ENCODE data around the gene GIMAP2. TPM values are rescaled to one million over a fixed set of nuclear protein-coding genes. Genes with fewer than 3 reads are reported as not detected.

Gene GIMAP2
- 10 to 100 TPM; 64.1 to 65.1 TPM for total RNA-seq
- polyA plus RNA-seq (2013, experiment 1 of 2) = 199 TPM
- 181 TPM for polyA plus RNA-seq (2013, experiment 2 of 2)
- 14.2 to 371 (median 120) reads per million in 172 experiments for total RNA-seq

DNA sequence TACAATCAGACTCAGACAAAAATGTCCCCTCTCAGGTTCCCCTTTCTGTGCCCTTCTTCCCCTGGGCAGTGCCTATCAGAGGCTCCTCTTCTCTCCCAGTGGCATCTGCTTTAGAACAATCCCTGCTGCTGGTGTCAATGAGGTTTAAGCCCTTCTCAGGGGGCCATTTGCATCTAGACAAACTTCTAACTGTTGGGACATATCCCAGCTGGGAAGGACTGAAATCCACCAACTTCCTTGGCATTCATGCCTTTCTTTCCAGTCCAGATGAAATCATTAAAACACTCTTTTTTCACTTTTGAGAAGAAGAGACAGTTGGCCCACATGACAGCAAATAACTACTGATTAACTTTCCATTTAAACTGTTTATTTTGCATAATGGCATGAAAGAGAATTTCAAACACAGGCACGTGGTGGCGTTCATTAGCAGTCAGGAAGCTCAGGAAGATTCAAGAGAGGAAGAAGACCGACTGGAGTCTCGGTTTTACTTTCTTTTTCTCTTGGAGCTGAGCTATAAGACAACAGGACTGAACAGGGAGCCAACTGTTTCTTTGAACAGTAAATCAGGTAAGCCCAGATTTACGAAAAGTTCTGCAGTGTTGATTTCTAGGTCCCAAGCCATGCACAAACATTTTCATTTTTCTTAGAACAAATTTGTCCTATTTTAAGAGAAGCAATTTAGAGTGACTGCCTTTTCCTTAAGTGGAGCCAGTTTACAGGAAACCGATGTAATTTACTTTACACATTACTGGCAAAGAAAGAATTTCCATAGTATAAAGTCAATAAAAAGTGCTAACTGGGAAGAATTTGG lies at the start of gene GIMAP2:
Gene GIMAP2 (plus strand): TSS at position 488 of the 811 bp plus-strand sequence. CDS start 1,354 bp downstream, outside the sequence.
- ATAC-seq (ENCODE audit: poor library complexity) (peak; percentile 86), DNase-seq (peak in 9 of 14 experiments; percentile 22 to 81 (median 48))
- peak within 1 kb of the TSS; percentile 100 for H3K4me3 Mint-ChIP-seq
- H3K36me3 Mint-ChIP-seq (ENCODE audit: low read depth) = peaks cover 95% of the 10 kb centered on the region
- Histone ChIP-seq H3K9me3 (ENCODE audit: control insufficient read depth in 1 of 2, insufficient read depth in 1 of 2, low read length in 2 of 2) (peaks cover 10 to 22% of the 10 kb centered on the region in 2 experiments), H3K4me1 (ENCODE audit: insufficient read depth, low read length) (peaks cover 44% of the 10 kb centered on the region), H3K27me3 (ENCODE audit: control insufficient read depth in 1 of 2, insufficient read depth in 2 of 2, low read length in 2 of 2) (no peaks in the 10 kb centered on the region), H3K36me3 (ENCODE audit: insufficient read depth, low read length) (peaks cover 22% of the 10 kb centered on the region), H3K4me3 (ENCODE audit: low read length) (peak within 1 kb of the TSS; percentile 80), H3K27ac (ENCODE audit: low read depth in 1 of 2, low read length in 2 of 2) (peak within 1 kb of the TSS; percentile 78 to 95)
- ChIA-PET POLR2A (interaction anchor here (0.5 to 4.5 kb wide), 33 partner anchors 9 to 279 kb away, joined by 3 to 63 read pairs (median 8); partner anchors contain the start of genes GIMAP1, GIMAP4, GIMAP5 and GIMAP6), CTCF (interaction anchor here (1.2 to 2.7 kb wide), 13 partner anchors 9 to 236 kb away, joined by 3 to 14 read pairs (median 4); partner anchors contain the start of gene GIMAP6)
- H3K27ac Mint-ChIP-seq = peak within 1 kb of the TSS; percentile 100
- TF ChIP-seq CTCF (IDR thresholded peaks at IDR 0.05) = no peak
- no peaks in the 10 kb centered on the region for H3K27me3 Mint-ChIP-seq
- intact Hi-C loops (cut with DNase I, micrococcal nuclease) = loop anchor here (2.0 to 5.0 kb wide), 8 partner anchors 17 to 235 kb away; partner anchors contain the start of genes GIMAP4 (in 1 of the 2), GIMAP5 (in 1 of the 2), GIMAP6 (in 1 of the 2) and GIMAP7 (in 1 of the 2)
- peaks cover 85% of the 10 kb centered on the region for H3K4me1 Mint-ChIP-seq (ENCODE audit: low read depth)
- H3K9me3 Mint-ChIP-seq = peaks cover 11% of the 10 kb centered on the region

- no peaks in the 10 kb centered on the region for H3K27me3 Mint-ChIP-seq
- peaks cover 30% of the 10 kb centered on the region for H3K9me3 Mint-ChIP-seq
- no peak for DNase-seq
- ATAC-seq (ENCODE audit: poor library complexity) = no peak
- peak overlapping the region; percentile 25 for H3K27ac Mint-ChIP-seq
- no peak overlapping the region for H3K27ac ChIP-seq (ENCODE audit: low read depth in 1 of 2, low read length in 2 of 2)
- no peak for TF ChIP-seq CTCF (IDR thresholded peaks at IDR 0.05)
- H3K27me3 ChIP-seq (ENCODE audit: control insufficient read depth in 1 of 2, insufficient read depth in 2 of 2, low read length in 2 of 2) = no peaks in the 10 kb centered on the region
- ChIA-PET POLR2A (interaction anchor here (1.0 kb wide), 2 partner anchors 10 to 102 kb away, joined by 3 to 4 read pairs; partner anchors contain the start of gene GIMAP6), CTCF (interaction anchor here (1.2 kb wide), 1 partner anchor 44 kb away, joined by 3 read pairs; the partner anchor contains the start of gene GIMAP2)
- peaks cover 71% of the 10 kb centered on the region for H3K4me1 Mint-ChIP-seq (ENCODE audit: low read depth)
- intact Hi-C loops (cut with DNase I, micrococcal nuclease) = no loop called here
- H3K36me3 Mint-ChIP-seq (ENCODE audit: low read depth) = peaks cover 86% of the 10 kb centered on the region
- no peak overlapping the region for H3K4me3 ChIP-seq (ENCODE audit: low read length)
- H3K9me3 ChIP-seq (ENCODE audit: control insufficient read depth in 1 of 2, insufficient read depth in 1 of 2, low read length in 2 of 2) = peaks cover 6 to 18% of the 10 kb centered on the region in 2 experiments
- peaks cover 10% of the 10 kb centered on the region for H3K4me1 ChIP-seq (ENCODE audit: insufficient read depth, low read length)
- no peaks in the 10 kb centered on the region for H3K36me3 ChIP-seq (ENCODE audit: insufficient read depth, low read length)
- no peak overlapping the region for H3K4me3 Mint-ChIP-seq
Observed at GRCh38 chr7:150641854-150642253, 43.7 kb upstream of the GIMAP2 start.

DNA sequence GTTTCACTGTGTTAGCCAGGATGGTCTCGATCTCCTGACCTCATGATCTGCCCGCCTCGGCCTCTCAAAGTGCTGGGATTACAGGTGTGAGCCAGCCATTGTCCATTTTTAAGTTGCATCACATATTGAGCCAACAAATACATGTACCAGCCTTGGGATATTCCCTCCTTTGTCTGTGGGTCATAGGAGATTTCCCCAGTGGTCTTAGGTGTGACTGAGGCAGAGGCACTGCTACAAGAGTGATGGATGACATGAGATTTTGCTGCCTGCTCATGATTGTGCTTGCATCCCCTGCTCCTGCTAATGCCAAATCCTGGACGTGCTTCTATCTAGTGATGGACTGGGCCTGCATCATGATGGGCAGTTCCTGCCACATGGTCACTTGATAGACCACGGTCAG lies 42.6 kb upstream of the GIMAP2 start:
- no peak for TF ChIP-seq CTCF (IDR thresholded peaks at IDR 0.05)
- peaks cover 71% of the 10 kb centered on the region for H3K4me1 Mint-ChIP-seq (ENCODE audit: low read depth)
- no peak overlapping the region for H3K27ac ChIP-seq (ENCODE audit: low read depth in 1 of 2, low read length in 2 of 2)
- no peaks in the 10 kb centered on the region for H3K27me3 Mint-ChIP-seq
- intact Hi-C loops (cut with DNase I, micrococcal nuclease) = no loop called here
- ChIA-PET CTCF (no interaction called here), POLR2A (no interaction called here)
- no peak overlapping the region for H3K27ac Mint-ChIP-seq
- peaks cover 82% of the 10 kb centered on the region for H3K36me3 Mint-ChIP-seq (ENCODE audit: low read depth)
- H3K9me3 Mint-ChIP-seq = peaks cover 25% of the 10 kb centered on the region
- H3K9me3 ChIP-seq (ENCODE audit: control insufficient read depth in 1 of 2, insufficient read depth in 1 of 2, low read length in 2 of 2) = peaks cover 6 to 13% of the 10 kb centered on the region in 2 experiments
- H3K27me3 ChIP-seq (ENCODE audit: control insufficient read depth in 1 of 2, insufficient read depth in 2 of 2, low read length in 2 of 2) = no peaks in the 10 kb centered on the region
- DNase-seq (no peak), ATAC-seq (ENCODE audit: poor library complexity) (no peak)
- peaks cover 19% of the 10 kb centered on the region for H3K4me1 ChIP-seq (ENCODE audit: insufficient read depth, low read length)
- H3K4me3 ChIP-seq (ENCODE audit: low read length) = no peak overlapping the region
- no peak overlapping the region for H3K4me3 Mint-ChIP-seq
- H3K36me3 ChIP-seq (ENCODE audit: insufficient read depth, low read length) = no peaks in the 10 kb centered on the region

Measured in CD4-positive, alpha-beta T cell (primary cell).